HepG2 (cell line): ENCODE data around the gene CD68. TPM values are rescaled to one million over a fixed set of nuclear protein-coding genes. Genes with fewer than 3 reads are reported as not detected.

Experiments used
- ARNT2 ChIP-seq: sonication (generic); formaldehyde crosslinking; IDR thresholded peaks from 2 replicates; pipeline ENCODE4 v1.8.0; 2022; ENCODE audit warnings: mild to moderate bottlenecking, low read depth, missing genetic modification reagents, moderate library complexity
- ATF7-NPFF ChIP-seq: sonication (generic); formaldehyde crosslinking; IDR thresholded peaks from 2 replicates; pipeline ENCODE4 v1.8.1; 2023; ENCODE audit warnings: mild to moderate bottlenecking, low read depth, missing genetic modification reagents, moderate library complexity
- HOXA9 ChIP-seq: sonication (generic); formaldehyde crosslinking; IDR thresholded peaks from 2 replicates; pipeline ENCODE4 v1.8.1; 2022; ENCODE audit warnings: missing genetic modification reagents, mild to moderate bottlenecking, moderate library complexity, borderline replicate concordance
- KDM5A ChIP-seq: fragments of 200-600 bp; sonication (generic); IDR thresholded peaks from 2 replicates; pipeline ENCODE4 v1.7.0; 2018; ENCODE audit warnings: antibody characterized with exemption, mild to moderate bottlenecking, low read length, borderline replicate concordance
- MAX ChIP-seq: IDR thresholded peaks from 2 replicates; pipeline ENCODE4 v1.6.1; 2012; ENCODE audit warnings: inconsistent platforms
- MEIS1 ChIP-seq: sonication (generic); formaldehyde crosslinking; IDR thresholded peaks from 2 replicates; pipeline ENCODE4 v1.9.0; 2021; ENCODE audit warnings: mild to moderate bottlenecking, missing genetic modification reagents, moderate library complexity, borderline replicate concordance
- REPIN1 ChIP-seq: sonication (generic); formaldehyde crosslinking; IDR thresholded peaks from 2 replicates; pipeline ENCODE4 v1.8.0; 2022; ENCODE audit warnings: missing genetic modification reagents, low read depth, mild to moderate bottlenecking, borderline replicate concordance
- SMC3 ChIP-seq: IDR thresholded peaks from 2 replicates; pipeline ENCODE4 v1.6.1; 2011; ENCODE audit warnings: low read length, improper control_type of control experiment
- SNAPC2 ChIP-seq: sonication (generic); formaldehyde crosslinking; IDR thresholded peaks from 2 replicates; pipeline ENCODE4 v1.8.1; 2022; ENCODE audit warnings: mild to moderate bottlenecking, missing genetic modification reagents
- SP5 ChIP-seq: IDR thresholded peaks from 2 replicates; pipeline ENCODE4 v1.6.1; 2016; ENCODE audit warnings: low read depth, borderline replicate concordance
- ZBTB44 ChIP-seq: sonication (generic); formaldehyde crosslinking; IDR thresholded peaks from 2 replicates; pipeline ENCODE4 v1.4.0; 2020; ENCODE audit warnings: missing genetic modification reagents
- ZNF256 ChIP-seq: sonication (generic); formaldehyde crosslinking; conservative IDR thresholded peaks from 2 replicates; pipeline ENCODE4 v1.4.0; 2020; ENCODE audit warnings: missing genetic modification reagents
- ZNF33A ChIP-seq: sonication (generic); formaldehyde crosslinking; IDR thresholded peaks from 2 replicates; pipeline ENCODE4 v1.5.1; 2020; ENCODE audit warnings: missing genetic modification reagents, mild to moderate bottlenecking, moderate library complexity, borderline replicate concordance
- ZNF33B ChIP-seq: sonication (generic); formaldehyde crosslinking; IDR thresholded peaks from 2 replicates; pipeline ENCODE4 v1.5.1; 2020; ENCODE audit warnings: mild to moderate bottlenecking, missing genetic modification reagents
- ZNF34 ChIP-seq: sonication (generic); formaldehyde crosslinking; IDR thresholded peaks from 2 replicates; pipeline ENCODE4 v1.4.0; 2020; ENCODE audit warnings: mild to moderate bottlenecking, missing genetic modification reagents, borderline replicate concordance
- ZNF547 ChIP-seq: sonication (generic); formaldehyde crosslinking; IDR thresholded peaks from 2 replicates; pipeline ENCODE4 v1.5.1; 2020; ENCODE audit warnings: mild to moderate bottlenecking, missing genetic modification reagents
- ZNF556 ChIP-seq: sonication (generic); formaldehyde crosslinking; IDR thresholded peaks from 2 replicates; pipeline ENCODE4 v1.4.0; 2020; ENCODE audit warnings: mild to moderate bottlenecking, missing genetic modification reagents, borderline replicate concordance
- ZNF773 ChIP-seq: sonication (generic); formaldehyde crosslinking; IDR thresholded peaks from 2 replicates; pipeline ENCODE4 v1.4.0; 2020; ENCODE audit warnings: missing genetic modification reagents, borderline replicate concordance
- ZNF777 ChIP-seq: sonication (generic); formaldehyde crosslinking; IDR thresholded peaks from 2 replicates; pipeline ENCODE4 v1.4.0; 2020; ENCODE audit warnings: missing genetic modification reagents
- polyA plus RNA-seq, 8 experiments: library from polyadenylated mRNA; depleted of rRNA in 3 of 8; stranded (reverse) in 7 of 8; unstranded in 1 of 8; fragments of >200 nt; fragmentation: Illumina TruSeq in 4 of 8; extraction: Trizol in 4 of 8; gene quantifications; 2 replicates each; pipeline versions ENCODE4 v1.2.1 to v1.2.3, GENCODE V29; 2011 to 2016; ENCODE audit warnings: low read depth in 4 of 8, missing spikeins in 1 of 8, mixed read lengths in 1 of 8; ENCODE audit not compliant: insufficient read depth in 1 of 8
- total RNA-seq, 5 experiments: library from RNA; depleted of rRNA; stranded (reverse); fragments of >200 nt; fragmentation: Illumina TruSeq; extraction: Trizol; gene quantifications; 2 replicates each; pipeline ENCODE4 v1.2.3, GENCODE V29; 2016; ENCODE audit warnings: low read depth in 1 of 5

The CD68 gene
- total and polyA plus RNA-seq, 2 of the 13 experiments (the other 11 are each of a cell fraction or from before 2014, with no cell fraction given): 10.3 to 104 TPM

- TF ChIP-seq ZNF256 (CRISPR knock-in tag) (peak; percentile 79), ZNF773 (0 out of 2 replicates have a peak, but pooled peaks have one; percentile 58), SMC3 (no peak), ZNF777 (CRISPR knock-in tag) (peak; percentile 70), MEIS1 (CRISPR knock-in tag) (peak; percentile 10; the same call in 1 of the 2 replicates), ARNT2 (CRISPR knock-in tag) (peak; percentile 74), REPIN1 (CRISPR knock-in tag) (peak; percentile 78), ZNF33A (no peak; the same call in 1 of the 2 replicates), SP5 (peak; percentile 30; the same call in 1 of the 2 replicates), ATF7-NPFF (CRISPR knock-in tag) (peak; percentile 68), MAX (peak; percentile 91), ZBTB44 (0 out of 2 replicates have a peak, but pooled peaks have one; percentile 22), HOXA9 (CRISPR knock-in tag) (no peak), ZNF556 (CRISPR knock-in tag) (no peak; the same call in 1 of the 2 replicates), KDM5A (peak; percentile 82), SNAPC2 (CRISPR knock-in tag) (0 out of 2 replicates have a peak, but pooled peaks have one; percentile 64), ZNF34 (no peak), ZNF547 (peak; percentile 87), ZNF33B (CRISPR knock-in tag) (peak; percentile 65; the same call in 1 of the 2 replicates)
Measured at GRCh38 chr17:7583253-7584109, 4.0 kb downstream of the CD68 start, which contains the start of gene MPDU1 (continued).
